ENCODE data around the gene LSG1. TPM values are rescaled to one million over a fixed set of nuclear protein-coding genes. Genes with fewer than 3 reads are reported as not detected.

Gene LSG1
- polyA plus RNA-seq, 1 donor from 2014 or later = 35.5 TPM

- Histone ChIP-seq H3K36me3 (ENCODE audit: insufficient read depth, low read length) (no peaks in the 10 kb centered on the region), H3K4me3 (ENCODE audit: low read length) (no peak overlapping the region), H2AFZ (ENCODE audit: low read depth, low read length) (no peak overlapping the region), H3K9me2 (ENCODE audit: insufficient read depth, low read length) (no peaks in the 10 kb centered on the region), H3K27me3 (ENCODE audit: insufficient read depth, low read depth, low read length) (no peaks in the 10 kb centered on the region), H3F3A (ENCODE audit: insufficient read depth, low read length, poor library complexity, severe bottlenecking) (no peaks in the 10 kb centered on the region), H4K20me1 (ENCODE audit: insufficient read depth) (no peaks in the 10 kb centered on the region), H3K4me2 (ENCODE audit: low read length) (no peak overlapping the region), H3K9ac (ENCODE audit: low read length) (no peak overlapping the region), H3K27ac (ENCODE audit: low read length) (no peak overlapping the region), H3K9me3 (ENCODE audit: low read length) (no peaks in the 10 kb centered on the region), H3K79me2 (replicated peaks; ENCODE audit: insufficient read depth, low read length) (no peaks in the 10 kb centered on the region)
- TF ChIP-seq REST (IDR thresholded peaks at IDR 0.05; ENCODE audit: borderline replicate concordance) (no peak), RAD21 (conservative IDR thresholded peaks at IDR 0.05) (no peak), MXI1 (conservative IDR thresholded peaks at IDR 0.05; ENCODE audit: poor library complexity, severe bottlenecking) (no peak), TAF1 (IDR thresholded peaks at IDR 0.05; ENCODE audit: low read depth) (no peak), EP300 (conservative IDR thresholded peaks at IDR 0.05; ENCODE audit: poor library complexity, severe bottlenecking) (no peak), CTCF (IDR thresholded peaks at IDR 0.05; ENCODE audit: poor library complexity, severe bottlenecking) (no peak), POLR2AphosphoS5 (IDR thresholded peaks at IDR 0.05) (no peak), EZH2 (IDR thresholded peaks at IDR 0.05; ENCODE audit: borderline replicate concordance, insufficient read depth, low read length, poor library complexity, severe bottlenecking) (no peak), SMC3 (conservative IDR thresholded peaks at IDR 0.05; ENCODE audit: poor library complexity) (no peak)
Observed at GRCh38 chr3:194705227-194705626, 33.2 kb upstream of the LSG1 start.

GRCh38 chr3:194702545-194702944 lies 30.6 kb upstream of the LSG1 start:
- Histone ChIP-seq H2AFZ (ENCODE audit: low read depth, low read length) (no peak overlapping the region), H3K9ac (ENCODE audit: low read length) (no peak overlapping the region), H3F3A (ENCODE audit: insufficient read depth, low read length, poor library complexity, severe bottlenecking) (no peaks in the 10 kb centered on the region), H3K27me3 (ENCODE audit: insufficient read depth, low read depth, low read length) (no peaks in the 10 kb centered on the region), H3K36me3 (ENCODE audit: insufficient read depth, low read length) (no peaks in the 10 kb centered on the region), H3K9me3 (ENCODE audit: low read length) (no peaks in the 10 kb centered on the region), H3K9me2 (ENCODE audit: insufficient read depth, low read length) (no peaks in the 10 kb centered on the region), H3K4me3 (ENCODE audit: low read length) (no peak overlapping the region), H4K20me1 (ENCODE audit: insufficient read depth) (no peaks in the 10 kb centered on the region), H3K4me2 (ENCODE audit: low read length) (no peak overlapping the region), H3K79me2 (replicated peaks; ENCODE audit: insufficient read depth, low read length) (no peaks in the 10 kb centered on the region), H3K27ac (ENCODE audit: low read length) (no peak overlapping the region)
- TF ChIP-seq EZH2 (IDR thresholded peaks at IDR 0.05; ENCODE audit: borderline replicate concordance, insufficient read depth, low read length, poor library complexity, severe bottlenecking) (no peak), TAF1 (IDR thresholded peaks at IDR 0.05; ENCODE audit: low read depth) (no peak), SMC3 (conservative IDR thresholded peaks at IDR 0.05; ENCODE audit: poor library complexity) (no peak), POLR2AphosphoS5 (IDR thresholded peaks at IDR 0.05) (no peak), RAD21 (conservative IDR thresholded peaks at IDR 0.05) (no peak), REST (IDR thresholded peaks at IDR 0.05; ENCODE audit: borderline replicate concordance) (no peak), MXI1 (conservative IDR thresholded peaks at IDR 0.05; ENCODE audit: poor library complexity, severe bottlenecking) (no peak), CTCF (IDR thresholded peaks at IDR 0.05; ENCODE audit: poor library complexity, severe bottlenecking) (no peak), EP300 (conservative IDR thresholded peaks at IDR 0.05; ENCODE audit: poor library complexity, severe bottlenecking) (no peak)
